Limb (tissue), 2 donors: ENCODE measurements around the gene PARVA.
A peak's percentile ranks its signal among the peaks of the same experiment; 100 is the strongest.

Experiments
- DNase-seq, 2 donors: peaks; one replicate each; pipeline ENCODE4 v3.0.0-alpha.2; 2016; ENCODE audit errors: extremely low spot score in 2 of 2

PARVA gene

DNA sequence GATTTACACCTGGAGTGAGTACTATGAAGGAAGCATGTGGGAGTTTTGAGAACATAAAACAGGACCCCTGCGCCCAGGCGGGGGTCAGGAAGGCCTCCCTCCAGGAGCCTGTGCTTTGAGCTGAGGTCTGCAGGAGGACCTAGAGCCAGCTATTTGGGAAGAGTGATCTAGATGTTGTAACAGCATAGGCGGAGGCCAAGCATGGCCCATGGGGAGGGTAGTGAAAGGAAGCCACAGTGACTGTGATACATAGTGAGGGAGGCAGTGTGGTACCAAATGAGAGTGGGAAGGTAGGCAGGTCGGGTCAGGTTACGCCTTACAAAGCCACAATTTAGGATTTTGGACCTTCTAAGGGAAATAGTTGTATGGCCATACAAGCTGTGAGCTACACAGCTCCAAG, 147.5 kb downstream of the PARVA start:
- DNase-seq: no peak

DNA sequence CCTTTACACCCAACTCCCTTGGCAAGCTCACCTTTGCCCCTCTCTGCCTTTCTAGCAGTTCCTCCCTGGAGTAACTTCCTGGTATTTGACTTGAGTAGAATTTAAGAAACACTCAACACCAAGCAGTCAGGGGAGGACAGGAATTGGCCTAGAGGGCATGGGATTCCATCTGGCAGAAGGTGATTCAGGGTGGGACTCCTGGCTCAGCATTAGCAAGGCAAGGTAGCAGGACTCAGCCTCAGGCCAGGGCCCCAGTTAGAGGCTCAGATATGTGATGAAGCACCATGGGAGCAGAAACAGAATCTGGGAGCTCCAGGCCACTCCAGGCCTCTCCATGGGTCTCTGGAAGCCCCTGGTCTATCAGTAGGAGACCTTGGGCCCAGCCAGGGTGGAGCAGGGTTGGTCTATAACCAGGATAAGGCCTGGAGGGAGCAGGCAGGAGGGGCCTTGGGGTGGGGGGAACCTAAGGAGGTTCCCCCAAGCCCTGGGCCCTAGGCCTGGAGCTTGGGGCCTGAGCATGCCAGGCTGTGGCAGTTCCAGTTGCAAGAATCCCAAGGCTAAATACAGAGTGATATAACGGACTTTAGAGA, 148.2 kb downstream of the PARVA start:
- no peak for DNase-seq

DNA sequence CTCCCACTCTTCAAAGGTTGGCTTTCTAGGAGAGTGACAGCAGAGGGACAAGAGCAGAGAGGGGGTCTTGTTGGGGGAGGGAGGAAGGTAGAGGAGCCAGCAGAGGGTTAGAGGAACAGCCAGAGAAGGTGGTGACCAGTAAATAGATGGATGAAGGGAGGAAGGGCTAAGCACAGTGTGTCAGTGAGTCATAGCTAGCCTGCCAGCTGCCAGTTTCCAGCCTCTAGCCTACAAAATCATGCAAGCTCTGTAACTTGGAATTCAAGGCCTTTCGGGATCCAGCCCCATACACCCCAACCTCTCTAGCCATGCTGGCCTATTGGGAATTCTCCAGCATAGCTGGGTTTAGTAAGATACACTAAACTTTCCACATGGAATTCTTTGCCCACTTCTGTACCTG, 149.4 kb downstream of the PARVA start:
- no peak for DNase-seq

DNA sequence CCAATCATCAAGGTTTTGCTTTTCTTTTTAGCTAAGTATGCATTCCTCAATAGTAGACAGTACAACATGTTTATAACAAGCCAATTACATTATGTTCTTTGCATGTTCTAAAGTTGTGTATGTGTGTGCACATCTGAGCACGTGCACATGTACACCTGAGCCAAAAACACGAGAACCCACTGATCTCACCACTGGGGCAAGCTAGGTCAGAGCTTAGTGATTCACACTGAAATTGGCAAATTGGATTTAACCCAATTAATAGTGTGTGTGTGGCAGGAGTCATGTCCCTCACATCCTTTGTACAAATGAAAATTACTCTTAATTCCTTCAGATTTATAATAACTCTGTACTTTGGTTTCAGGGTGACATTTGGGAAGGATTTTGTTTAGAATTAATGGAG, 151.1 kb downstream of the PARVA start:
- DNase-seq: no peak

DNA sequence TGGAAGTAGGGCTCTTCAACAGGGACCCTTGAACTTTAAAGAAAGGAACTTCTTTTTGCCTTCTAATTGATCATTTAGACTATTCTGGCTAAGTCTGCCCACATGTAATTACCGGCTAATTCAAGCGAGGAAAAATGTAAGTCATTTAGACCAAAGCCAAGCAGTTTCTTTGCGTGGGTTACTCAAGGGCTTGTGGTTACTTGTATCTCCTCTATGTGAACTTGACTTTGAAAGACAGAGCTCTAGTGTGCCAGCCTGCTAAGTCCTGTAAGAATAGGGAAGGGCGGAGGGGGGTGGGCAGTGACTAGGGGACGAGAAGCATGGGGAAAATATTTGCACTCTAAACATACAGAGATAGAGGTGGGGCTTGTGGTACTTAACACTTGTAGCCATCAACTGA, 151.7 kb downstream of the PARVA start:
- no peak for DNase-seq

DNA sequence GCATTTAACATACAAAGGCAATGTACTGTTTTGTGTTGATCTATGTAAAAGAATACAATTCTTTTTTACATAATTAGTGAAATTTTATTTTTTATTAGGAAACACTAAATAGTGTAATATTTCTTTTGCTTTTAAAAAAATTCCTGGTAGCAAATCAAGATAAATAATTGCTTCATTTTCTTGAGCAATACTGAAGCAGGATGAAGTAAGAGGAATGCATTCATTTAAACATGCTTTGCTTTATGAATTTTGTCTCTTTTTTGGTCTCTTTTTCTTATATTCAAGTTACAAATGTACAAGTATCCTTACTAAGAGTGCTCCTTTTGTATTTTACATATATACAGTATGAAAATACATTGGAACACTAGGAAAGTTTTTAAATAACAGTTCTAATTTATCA, 152.4 kb downstream of the PARVA start:
- no peak for DNase-seq

DNA sequence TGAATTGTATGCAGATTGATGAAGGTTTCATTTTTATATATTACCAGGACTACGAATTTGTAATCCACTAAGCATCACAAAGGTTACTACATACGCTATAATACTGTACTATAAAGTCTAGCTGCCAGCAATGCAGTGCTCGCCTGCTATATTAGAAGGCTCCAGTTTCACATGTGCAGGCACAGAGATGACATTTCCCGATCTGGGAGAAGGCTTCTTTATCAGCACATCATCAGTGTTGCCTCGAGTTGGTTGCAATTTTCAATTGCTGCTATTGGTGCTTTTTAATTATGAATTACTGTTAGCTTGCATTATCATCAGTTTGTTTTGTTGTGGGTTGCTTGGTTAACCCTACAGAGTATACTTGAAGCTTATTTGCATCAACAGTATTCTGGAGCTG, 153.6 kb downstream of the PARVA start:
- no peak for DNase-seq

DNA sequence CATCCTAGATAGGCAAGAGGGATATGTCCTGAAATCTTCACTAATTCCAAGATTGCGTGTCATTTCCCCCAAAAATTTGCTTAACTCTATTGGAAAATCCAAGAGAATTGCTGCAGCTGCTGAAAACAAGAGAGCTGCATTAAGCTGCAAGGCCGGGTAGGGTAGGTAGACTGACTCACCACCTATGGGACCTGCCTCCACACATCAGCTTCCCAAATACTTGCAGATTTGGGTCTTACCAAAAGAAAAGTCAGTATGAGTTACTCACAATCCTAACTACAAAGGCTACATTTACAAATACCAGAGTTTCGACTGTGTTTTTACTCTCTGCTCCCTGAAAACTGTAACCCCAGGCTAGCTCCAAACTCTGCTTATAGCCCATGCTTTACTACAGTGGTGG, 154.3 kb downstream of the PARVA start:
- no peak for DNase-seq

DNA sequence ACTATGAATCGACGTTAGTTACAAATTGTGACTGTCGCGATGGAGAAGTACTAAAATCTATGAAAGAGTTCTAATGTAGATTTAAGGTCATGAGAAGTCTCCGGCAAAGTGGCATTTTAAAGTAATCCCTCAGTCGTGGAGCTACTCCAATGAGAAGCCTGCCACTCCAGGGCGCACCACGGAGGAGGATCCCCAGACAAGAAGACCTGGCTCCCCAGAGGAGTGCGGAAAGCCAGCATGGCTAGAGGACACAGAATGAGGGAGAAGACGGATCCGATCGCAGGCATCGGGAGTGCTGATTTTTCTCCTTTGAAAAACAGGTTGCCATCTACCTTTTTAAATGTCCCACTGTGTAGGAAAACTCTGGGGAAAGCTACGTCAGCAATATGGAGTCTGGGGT, 155.2 kb downstream of the PARVA start:
- DNase-seq: no peak

DNA sequence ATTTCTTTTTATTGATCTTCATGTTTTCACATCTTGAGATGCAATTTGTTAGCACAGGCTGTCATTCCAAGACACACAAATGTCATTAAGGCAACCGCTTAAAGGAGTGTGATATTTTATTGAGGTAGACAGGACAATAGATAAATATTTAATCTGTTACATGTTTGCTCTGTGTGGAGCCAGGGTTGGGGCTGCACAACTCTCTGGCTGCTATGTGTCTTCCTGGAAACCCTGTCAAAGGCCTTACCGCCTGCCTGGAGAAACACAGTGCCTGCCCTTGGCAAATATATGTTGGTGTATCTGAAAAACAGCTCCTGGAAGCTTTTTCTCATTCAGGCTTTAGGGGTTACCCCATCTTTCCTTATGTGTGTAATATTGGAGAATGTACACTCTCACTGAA, 157.2 kb downstream of the PARVA start:
- DNase-seq: no peak

DNA sequence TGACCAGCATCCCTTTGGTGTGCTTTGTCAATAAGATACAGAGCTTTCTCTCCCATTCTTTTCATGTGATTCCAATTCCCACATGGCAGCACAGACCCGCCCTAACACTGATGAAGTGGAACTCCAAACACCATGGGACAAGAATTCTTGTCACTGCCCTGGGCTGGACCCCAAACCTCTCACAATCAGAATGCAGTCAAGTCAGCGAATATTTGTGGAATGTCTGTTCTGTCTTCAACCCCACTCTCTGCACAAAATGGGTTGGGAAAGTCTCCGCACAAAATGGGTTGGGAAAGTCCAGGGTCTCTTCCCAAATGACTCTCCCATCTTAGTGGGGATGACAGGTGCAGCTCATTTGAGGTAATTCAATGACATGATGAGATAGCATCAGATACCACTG, 157.9 kb downstream of the PARVA start:
- no peak for DNase-seq

DNA sequence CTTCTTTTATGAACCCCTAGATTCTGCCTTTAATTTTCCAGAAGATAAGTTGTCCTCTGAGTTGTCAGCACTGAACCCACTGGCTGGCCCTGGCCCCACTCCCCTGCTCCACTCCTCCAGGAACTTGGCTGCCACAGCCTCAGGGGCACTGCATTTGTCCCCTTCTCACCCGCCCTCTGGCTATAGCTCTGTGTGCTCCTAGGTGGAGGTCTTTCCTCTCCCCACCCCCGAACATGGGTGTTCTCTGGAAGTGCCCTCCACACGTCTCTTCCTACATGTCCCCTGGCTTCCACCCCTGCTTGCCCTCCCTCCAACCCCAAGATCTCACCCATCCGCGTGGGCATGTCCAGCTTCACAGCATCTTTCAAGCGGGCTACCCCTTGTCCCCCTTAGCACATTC, 159.2 kb downstream of the PARVA start:
- no peak for DNase-seq

DNA sequence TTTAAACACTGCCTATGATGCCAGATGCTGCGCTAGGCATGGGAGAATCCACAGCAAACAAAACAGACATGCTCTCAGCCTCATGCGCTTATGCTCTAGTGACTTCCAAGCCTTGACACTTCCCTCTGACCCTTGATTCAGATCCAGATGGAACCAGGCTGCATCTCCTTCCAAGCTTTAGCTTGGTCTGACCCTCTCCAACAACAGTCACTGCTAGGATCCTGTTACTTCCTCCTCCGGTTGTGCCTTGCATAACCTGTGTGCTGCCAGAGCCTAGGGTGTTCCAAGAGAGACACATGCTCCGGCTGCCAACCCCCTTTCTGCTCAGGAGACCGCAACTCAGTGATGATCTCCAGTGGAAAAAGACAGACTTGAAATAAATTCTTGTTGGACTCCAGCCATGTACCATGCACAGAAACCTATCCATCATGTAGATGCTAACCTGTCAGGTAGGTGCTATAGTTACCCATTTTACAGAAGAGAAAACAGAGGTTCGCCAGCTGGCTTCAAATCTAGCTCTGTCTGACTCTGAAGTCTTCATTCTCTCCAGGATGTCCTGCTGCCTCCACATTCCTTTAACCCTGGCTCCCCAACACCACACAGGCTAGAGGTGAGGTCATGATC, 160.5 kb downstream of the PARVA start:
- DNase-seq: peak in 1 of 2 donors; percentile 10

DNA sequence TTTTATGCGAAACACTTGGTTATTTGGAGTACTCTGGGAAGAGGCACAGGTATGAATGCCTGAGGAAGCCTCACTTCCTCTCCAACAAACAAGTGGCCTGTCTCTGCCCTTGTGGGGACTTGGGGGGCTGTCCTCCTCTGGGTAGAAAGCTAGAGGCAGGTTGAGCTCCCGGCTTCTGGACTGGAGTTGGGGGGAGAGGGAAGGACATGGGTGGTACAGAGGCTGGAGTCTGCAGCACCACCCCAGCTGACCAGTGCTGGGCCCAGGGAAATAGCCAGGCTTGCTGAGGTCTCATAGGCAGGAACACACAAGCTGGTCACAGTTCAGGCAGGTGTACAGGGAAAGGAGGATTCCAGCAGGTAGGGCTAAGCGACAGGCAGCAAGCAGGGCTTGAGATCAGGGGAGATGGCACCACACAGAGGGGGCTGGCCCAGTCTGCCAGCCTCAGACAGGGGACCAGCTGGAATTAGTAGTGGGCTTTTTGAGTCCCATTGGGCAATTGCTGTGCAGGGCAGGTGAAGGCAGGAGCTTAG, 161.6 kb downstream of the PARVA start:
- peak in 1 of 2 donors; percentile 11 for DNase-seq

DNA sequence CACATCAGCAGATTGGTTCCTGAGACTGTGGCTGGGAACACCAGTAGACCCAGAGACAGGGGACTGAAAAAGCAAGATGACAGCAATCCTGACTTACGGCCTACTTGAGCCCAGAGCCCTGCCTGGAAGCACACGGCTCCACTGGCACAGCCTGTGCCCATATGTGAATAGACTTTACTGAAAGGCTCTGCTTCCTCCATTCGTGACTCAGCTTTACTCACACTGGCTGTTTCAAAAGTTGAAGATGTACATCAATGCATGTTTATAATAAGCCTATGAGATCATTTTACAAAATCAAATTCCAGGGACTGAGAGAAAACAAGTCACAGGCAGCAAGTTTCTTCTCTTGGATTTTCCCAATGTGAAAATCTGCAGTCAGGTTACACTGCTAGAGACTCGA, 162.2 kb downstream of the PARVA start:
- no peak for DNase-seq

DNA sequence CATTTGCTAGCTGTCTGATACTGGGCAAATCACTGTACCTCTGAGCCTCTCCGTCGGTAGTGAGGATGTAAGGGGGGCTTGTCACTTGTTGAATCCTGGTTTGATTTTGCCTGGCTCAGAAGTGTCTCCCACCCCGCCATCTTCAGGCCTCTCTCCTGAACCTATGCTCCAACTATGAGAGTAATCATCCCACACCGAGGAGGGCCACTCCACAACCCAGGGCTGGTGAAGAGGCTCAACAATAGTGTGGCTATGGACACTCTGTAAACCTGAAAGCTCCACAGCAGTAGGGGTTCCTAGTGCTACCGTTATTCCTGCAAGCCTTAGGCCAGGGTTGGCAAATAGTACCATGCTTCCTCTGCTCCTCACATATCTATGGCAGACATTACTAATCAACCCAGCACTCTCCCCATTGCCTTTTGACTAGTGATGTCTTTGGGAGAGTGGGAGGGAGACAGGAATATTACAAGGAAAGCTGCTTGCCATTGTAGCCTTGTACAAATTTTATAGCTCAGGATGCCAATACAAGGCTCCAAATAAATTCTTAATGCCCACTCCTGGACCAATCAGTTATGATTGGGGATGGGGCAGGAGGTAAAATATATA, 162.8 kb downstream of the PARVA start:
- peak in 1 of 2 donors; percentile 11 for DNase-seq

DNA sequence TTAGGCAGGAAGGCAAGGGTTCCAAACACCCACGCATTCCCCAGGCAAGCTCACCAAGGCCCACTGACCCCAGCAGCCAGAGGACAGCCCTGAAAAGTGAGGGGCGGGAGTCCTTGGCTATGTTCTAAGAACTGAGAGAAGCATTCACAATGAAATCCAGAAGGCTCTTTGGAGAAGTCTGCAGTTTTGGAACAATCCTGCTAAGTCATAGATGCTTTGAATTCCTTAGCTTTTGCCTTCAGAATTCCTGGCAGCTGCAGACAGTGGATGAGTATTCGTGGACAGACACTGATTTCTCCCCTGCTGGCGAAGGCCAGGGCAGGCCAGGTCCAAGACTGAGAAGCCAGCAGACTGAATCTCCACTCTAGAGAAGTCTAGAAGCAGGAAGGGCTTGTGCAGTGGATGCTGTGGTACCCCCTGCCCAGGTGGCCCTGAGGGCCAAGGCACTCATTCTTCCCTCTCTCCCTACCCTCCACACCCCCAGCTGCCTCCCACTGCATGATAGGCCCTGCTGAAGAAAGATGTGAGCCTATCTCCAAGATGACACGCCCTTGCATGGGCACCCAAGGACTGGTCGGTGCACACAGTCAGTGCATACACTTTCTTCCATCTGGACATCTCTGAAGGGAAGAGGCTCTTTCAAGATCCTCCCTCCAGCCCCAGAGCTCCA, 163.7 kb downstream of the PARVA start:
- peak; percentile 38 to 52 for DNase-seq

DNA sequence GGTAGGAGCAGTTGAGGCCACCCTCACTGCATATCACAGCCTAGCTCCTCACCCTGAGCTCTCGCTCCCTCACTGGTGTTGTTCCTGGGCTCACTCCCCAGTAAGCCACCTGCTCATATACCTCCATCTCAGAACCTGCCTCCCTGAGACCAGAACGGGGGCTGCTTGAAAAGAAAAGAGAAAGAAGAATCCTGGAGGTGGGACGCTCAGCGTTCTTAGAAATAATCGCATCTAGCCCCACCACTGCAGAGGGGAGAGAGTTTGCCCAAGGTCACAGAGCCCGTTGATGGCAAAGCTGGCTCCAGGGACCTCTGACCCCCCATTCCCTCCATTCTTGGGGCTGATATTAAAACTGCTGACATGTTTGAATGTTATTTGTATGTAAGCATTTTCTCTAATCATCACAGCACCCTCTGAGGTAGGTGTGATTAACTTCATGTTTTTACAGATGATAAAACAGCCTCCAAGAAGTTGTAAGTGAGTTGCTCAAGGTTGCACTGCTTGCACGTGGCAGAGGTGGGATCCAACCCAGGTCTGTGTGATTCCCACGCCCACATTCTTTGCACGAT, 164.3 kb downstream of the PARVA start:
- no peak for DNase-seq

DNA sequence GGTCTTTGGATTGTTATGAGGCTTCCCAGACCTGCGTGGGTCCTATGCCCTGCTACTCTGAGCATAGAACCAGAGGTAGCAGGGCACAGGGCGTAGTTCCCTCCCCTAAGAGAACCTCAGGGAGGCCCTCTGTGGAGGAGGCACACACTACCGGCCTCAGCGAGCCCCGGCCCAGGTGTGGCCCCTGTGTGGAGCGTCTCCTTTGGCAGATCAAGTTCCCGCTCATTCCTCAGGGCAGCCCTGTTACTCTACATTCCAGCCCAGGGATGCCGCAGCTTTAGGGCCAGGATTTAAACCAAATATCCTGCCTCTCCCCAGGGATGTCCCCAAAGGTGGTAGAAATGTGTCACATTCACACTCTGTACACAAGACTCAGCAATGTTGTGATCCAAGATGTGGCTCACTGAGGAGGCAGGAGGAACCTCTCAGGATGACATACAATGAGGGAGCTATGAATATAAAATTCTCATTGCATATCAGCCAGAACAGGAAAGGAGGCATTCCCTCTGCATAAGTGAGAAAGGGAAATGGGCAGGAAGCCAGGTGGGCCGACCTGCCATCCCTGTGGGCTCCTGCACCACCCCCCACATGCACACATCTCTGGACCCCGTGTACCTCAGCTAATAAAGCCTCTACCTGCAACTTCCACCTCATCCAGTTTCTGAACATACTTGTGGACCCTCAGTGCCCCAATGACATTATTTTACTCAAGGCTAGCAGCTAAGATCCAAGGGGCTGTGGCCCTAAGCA, 165.0 kb downstream of the PARVA start:
- DNase-seq: peak in 1 of 2 donors; percentile 24

DNA sequence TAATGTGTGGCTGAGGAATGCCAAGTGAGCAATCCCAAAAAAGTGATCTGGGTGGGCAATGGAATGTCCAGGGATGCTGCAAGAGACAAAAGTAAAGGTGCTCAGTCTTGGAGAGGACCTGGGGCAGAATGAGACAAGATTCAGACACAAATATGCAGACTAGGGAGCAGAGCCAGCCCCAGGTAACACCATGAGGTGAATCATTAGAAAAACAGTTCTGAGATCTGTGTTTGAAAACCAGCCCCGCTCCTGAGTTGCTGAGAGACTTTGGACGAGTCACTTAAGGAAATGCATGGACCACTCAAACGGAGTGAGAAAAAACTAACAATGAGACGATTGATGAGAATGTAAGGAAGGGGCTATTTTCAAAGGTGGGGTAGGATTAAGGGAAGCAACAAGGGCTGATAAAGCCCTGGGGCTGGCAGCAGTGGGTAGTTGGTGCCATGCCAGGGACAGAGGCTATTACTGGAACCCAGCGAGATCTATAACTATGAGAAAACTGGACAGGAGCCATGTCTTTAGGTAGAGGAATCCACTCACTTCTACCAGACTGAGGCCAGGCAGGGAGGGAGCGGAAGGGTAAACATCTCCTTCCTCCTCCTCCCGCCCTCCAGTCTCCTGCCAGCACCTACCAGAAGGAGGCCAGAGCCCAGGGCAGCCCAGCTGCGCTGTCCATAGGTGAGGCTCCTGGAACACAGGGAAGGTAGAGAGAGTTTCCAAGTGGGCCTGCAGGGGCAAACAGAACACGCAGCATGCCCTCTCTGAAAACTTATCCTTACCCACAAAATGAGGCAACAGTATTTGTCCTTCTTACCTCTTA, 166.4 kb downstream of the PARVA start:
- no peak for DNase-seq
